ENCODE measurements around the gene GCNA. TPM values are rescaled to one million over a fixed set of nuclear protein-coding genes. Genes with fewer than 3 reads are reported as not detected.

Gene GCNA
- polyA plus RNA-seq, 1 of the 3 experiments (the other 2 are of a cell fraction) = 1.8 TPM

GRCh38 chrX:71657267-71657666 lies 79.0 kb downstream of the GCNA start:
- POLR2A ChIA-PET = no interaction called here
- H3K9ac ChIP-seq = no peak overlapping the region
- H3K4me1 ChIP-seq (ENCODE audit: control insufficient read depth in 1 of 2, insufficient read depth in 2 of 2, low read depth in 1 of 2, low read length in 1 of 2) = no peaks in the 10 kb centered on the region
- CTCF ChIA-PET = interaction anchor here (1.0 kb wide), 1 partner anchor 12 kb away, joined by 4 read pairs; no protein-coding TSS in a partner anchor
- no peak for TF ChIP-seq TCF12 (IDR thresholded peaks at IDR 0.05)
- no peak for TF ChIP-seq NRF1 (IDR thresholded peaks at IDR 0.05; ENCODE audit: low read depth, low read length)
- no peak for TF ChIP-seq FOXM1 (IDR thresholded peaks at IDR 0.05; ENCODE audit: low read depth)
- no peak for TF ChIP-seq GABPA (IDR thresholded peaks at IDR 0.05; ENCODE audit: low read depth)
- no peak for TF ChIP-seq CHD2 (IDR thresholded peaks at IDR 0.05; ENCODE audit: low read length, partially characterized antibody)
- no peak for TF ChIP-seq PBX3 (IDR thresholded peaks at IDR 0.05)
- no peak for TF ChIP-seq GATA2 (CRISPR knock-in tag; IDR thresholded peaks at IDR 0.05)
- no peak for TF ChIP-seq USF2 (IDR thresholded peaks at IDR 0.05; ENCODE audit: borderline replicate concordance, low read depth, low read length)
- no peak for TF ChIP-seq EZH2phosphoT487 (IDR thresholded peaks at IDR 0.05; ENCODE audit: borderline replicate concordance, low read depth)
- TF ChIP-seq ELF1 (IDR thresholded peaks at IDR 0.05) = no peak
- no peak for DNase-seq
- H2AFZ ChIP-seq (ENCODE audit: low read depth) = no peak overlapping the region
- H3K36me3 ChIP-seq (replicated peaks in 1 of 2; ENCODE audit: control insufficient read depth in 1 of 2, insufficient read depth in 2 of 2, low read length in 1 of 2) = no peaks in the 10 kb centered on the region
- no peaks in the 10 kb centered on the region for H4K20me1 ChIP-seq (ENCODE audit: insufficient read depth)
- H3K9me2 ChIP-seq = no peaks in the 10 kb centered on the region
- H3K27ac ChIP-seq (ENCODE audit: low read depth in 2 of 2, low read length in 1 of 2) = no peak overlapping the region
- no peaks in the 10 kb centered on the region for H3F3A ChIP-seq (replicated peaks; ENCODE audit: insufficient read depth)
- no peak overlapping the region for H3K4me3 ChIP-seq (ENCODE audit: low read depth in 2 of 2, low read length in 1 of 2)
- H3K79me2 ChIP-seq (ENCODE audit: insufficient read depth) = no peaks in the 10 kb centered on the region
- 13% methylated on average over 4 of the region's 4 CpGs for WGBS (ENCODE audit: low lambda C conversion rate)
- H3K4me2 ChIP-seq = no peak overlapping the region
- peaks cover 45% of the 10 kb centered on the region; the same call in 1 of the 2 replicates for H3K27me3 ChIP-seq (ENCODE audit: insufficient read depth)
- no peaks in the 10 kb centered on the region for H3K9me3 ChIP-seq

- no peak overlapping the region for H3K4me2 ChIP-seq
- H3K36me3 ChIP-seq (replicated peaks in 1 of 2; ENCODE audit: control insufficient read depth in 1 of 2, insufficient read depth in 2 of 2, low read length in 1 of 2) = no peaks in the 10 kb centered on the region
- DNase-seq = no peak
- H4K20me1 ChIP-seq (ENCODE audit: insufficient read depth) = no peaks in the 10 kb centered on the region
- H3K4me1 ChIP-seq (ENCODE audit: control insufficient read depth in 1 of 2, insufficient read depth in 2 of 2, low read depth in 1 of 2, low read length in 1 of 2) = no peaks in the 10 kb centered on the region
- no peak overlapping the region for H3K4me3 ChIP-seq (ENCODE audit: low read depth in 2 of 2, low read length in 1 of 2)
- no peaks in the 10 kb centered on the region for H3F3A ChIP-seq (replicated peaks; ENCODE audit: insufficient read depth)
- H3K79me2 ChIP-seq (ENCODE audit: insufficient read depth) = no peaks in the 10 kb centered on the region
- 17% methylated on average over 3 of the region's 3 CpGs for WGBS (ENCODE audit: low lambda C conversion rate)
- no peak overlapping the region for H3K9ac ChIP-seq
- CTCF ChIA-PET = no interaction called here
- POLR2A ChIA-PET = no interaction called here
- H3K27ac ChIP-seq (ENCODE audit: low read depth in 2 of 2, low read length in 1 of 2) = no peak overlapping the region
- H2AFZ ChIP-seq (ENCODE audit: low read depth) = no peak overlapping the region
- no peaks in the 10 kb centered on the region for H3K9me2 ChIP-seq
- H3K9me3 ChIP-seq = no peaks in the 10 kb centered on the region
- H3K27me3 ChIP-seq (ENCODE audit: insufficient read depth) = peaks cover 45% of the 10 kb centered on the region; the same call in 1 of the 2 replicates
- TF ChIP-seq NRF1 (IDR thresholded peaks at IDR 0.05; ENCODE audit: low read depth, low read length) = no peak
- no peak for TF ChIP-seq USF2 (IDR thresholded peaks at IDR 0.05; ENCODE audit: borderline replicate concordance, low read depth, low read length)
- no peak for TF ChIP-seq RAD21 (IDR thresholded peaks at IDR 0.05; ENCODE audit: low read length)
- TF ChIP-seq CHD2 (IDR thresholded peaks at IDR 0.05; ENCODE audit: low read length, partially characterized antibody) = no peak
- TF ChIP-seq RFX5 (IDR thresholded peaks at IDR 0.05; ENCODE audit: low read length) = no peak
- no peak for TF ChIP-seq USF1 (IDR thresholded peaks at IDR 0.05; ENCODE audit: borderline replicate concordance, low read depth)
- no peak for TF ChIP-seq RCOR1 (IDR thresholded peaks at IDR 0.05; ENCODE audit: low read length)
- no peak for TF ChIP-seq MEF2A (IDR thresholded peaks at IDR 0.05; ENCODE audit: borderline replicate concordance, low read depth)
- TF ChIP-seq FOSL2 (IDR thresholded peaks at IDR 0.05; ENCODE audit: borderline replicate concordance, low read depth) = no peak
- TF ChIP-seq PBX3 (IDR thresholded peaks at IDR 0.05) = no peak
- no peak for TF ChIP-seq EZH2phosphoT487 (IDR thresholded peaks at IDR 0.05; ENCODE audit: borderline replicate concordance, low read depth)
- TF ChIP-seq MXI1 (IDR thresholded peaks at IDR 0.05; ENCODE audit: low read depth, low read length) = no peak
- TF ChIP-seq EP300 (IDR thresholded peaks at IDR 0.05; ENCODE audit: borderline replicate concordance in 1 of 2, low read depth in 1 of 2, low read length in 1 of 2) = no peak
- TF ChIP-seq FOXJ3 (CRISPR knock-in tag; IDR thresholded peaks at IDR 0.05) = no peak
- TF ChIP-seq RXRA (IDR thresholded peaks at IDR 0.05; ENCODE audit: borderline replicate concordance, low read depth) = no peak
These were observed 81.1 kb downstream of the GCNA start for GRCh38 chrX:71659342-71659741.
